ENCODE data around the gene PHACTR3.

- TF ChIP-seq CTCF (IDR thresholded peaks at IDR 0.05) (no peak), POLR2A (IDR thresholded peaks at IDR 0.05) (no peak)
These were observed 29.4 kb downstream of the PHACTR3 start for GRCh38 chr20:59633656-59634251.

Data from gastroesophageal sphincter (tissue), 3 donors.